ENCODE measurements around the gene PRKG1.
"Not testable (repeated sequence)": the region's sequence is repeated elsewhere in the genome, so short reads cannot be mapped to it uniquely, and the experiment has no call there.

The PRKG1 gene

GRCh38 chr10:51980752-51981151, 906.5 kb downstream of the PRKG1 start:
- DNase-seq: no peak

DNA sequence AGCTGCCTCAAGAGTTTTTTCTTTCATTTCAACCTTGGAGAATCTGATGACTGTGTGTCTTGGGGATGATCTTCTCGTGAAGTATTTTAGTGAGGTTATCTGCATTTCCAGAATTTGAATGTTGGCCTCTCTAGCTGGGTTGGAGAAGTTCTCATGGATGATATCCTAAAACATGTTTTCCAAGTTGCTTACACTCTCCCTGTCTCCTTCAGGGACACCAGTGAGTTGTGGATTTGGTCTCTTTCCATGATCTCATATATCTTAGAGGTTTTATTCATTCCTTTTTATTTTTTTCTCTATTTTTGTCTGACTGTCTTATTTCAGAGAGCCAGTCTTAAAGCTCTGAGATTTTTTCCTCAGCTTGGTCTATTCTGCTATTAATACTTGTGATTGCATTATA, 907.4 kb downstream of the PRKG1 start:
- no peak for DNase-seq

GRCh38 chr10:51983481-51983880, 909.2 kb downstream of the PRKG1 start:
- DNase-seq: no peak

DNA sequence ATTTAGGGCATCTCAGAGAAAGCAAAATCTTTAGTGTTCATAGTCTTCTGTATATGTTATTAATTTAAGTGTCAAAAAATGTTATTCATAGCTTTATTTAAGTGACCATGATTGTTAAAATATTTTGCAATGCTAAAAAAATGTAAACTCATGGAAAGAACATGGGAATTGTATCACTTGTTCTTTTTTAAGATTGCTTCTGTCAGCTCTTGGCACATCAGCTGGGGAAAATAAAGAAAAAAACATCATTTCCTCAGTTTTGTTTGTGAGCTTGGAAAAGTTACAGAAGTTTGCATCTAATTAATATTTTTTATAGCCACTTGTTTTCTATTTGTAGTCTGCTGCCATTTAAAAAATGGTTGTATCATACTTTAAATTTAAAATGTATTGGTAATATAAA, 911.0 kb downstream of the PRKG1 start:
- no peak for DNase-seq

- DNase-seq: no peak
Observed at GRCh38 chr10:51986516-51986915, 912.2 kb downstream of the PRKG1 start.

DNA sequence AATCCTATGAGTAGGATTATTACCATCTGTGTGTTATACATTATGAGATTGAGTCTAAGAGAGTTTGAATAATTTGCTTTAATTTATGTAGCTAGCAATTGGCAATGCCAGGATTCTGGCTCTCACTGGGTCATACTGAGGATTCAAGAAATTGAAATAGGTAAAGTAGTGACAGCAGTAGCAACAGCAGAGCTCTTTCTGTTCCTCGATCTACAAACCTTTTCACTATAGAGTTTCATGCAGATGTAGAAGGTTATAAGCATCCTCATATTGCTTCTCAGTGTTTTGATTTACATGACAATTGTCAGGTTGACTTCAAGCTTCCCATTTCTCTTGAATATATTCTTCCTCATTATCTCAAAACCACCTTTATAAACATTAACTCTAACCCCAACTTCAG, 919.2 kb downstream of the PRKG1 start:
- DNase-seq: no peak

DNA sequence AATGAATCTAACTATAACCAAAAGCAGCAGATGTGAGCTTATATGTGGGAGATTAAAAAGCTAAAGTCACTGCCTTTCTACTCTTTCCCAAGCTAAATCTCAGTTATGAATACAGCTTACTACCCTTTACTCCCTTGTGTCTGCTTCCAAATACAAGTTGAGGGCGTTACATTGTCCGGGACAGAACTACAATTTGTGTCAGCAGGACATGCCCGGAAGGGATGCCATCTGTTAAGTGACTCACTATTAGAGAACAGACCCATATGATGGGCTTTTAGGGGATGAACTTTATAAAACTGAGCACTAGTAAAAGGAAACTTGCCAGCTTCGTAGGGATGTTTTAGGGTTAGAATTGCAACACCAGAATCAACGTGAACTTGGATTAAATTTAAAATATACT, 924.8 kb downstream of the PRKG1 start:
- no peak for DNase-seq

- DNase-seq: peak; percentile 3
Observed at GRCh38 chr10:52004342-52004949, 930.2 kb downstream of the PRKG1 start.

- DNase-seq: no peak
Observed at GRCh38 chr10:52007091-52007490, 932.8 kb downstream of the PRKG1 start.

GRCh38 chr10:52011118-52011517, 936.8 kb downstream of the PRKG1 start:
- DNase-seq: no peak

- no peak for DNase-seq
Observed at GRCh38 chr10:52019077-52019555, 944.8 kb downstream of the PRKG1 start.

GRCh38 chr10:52019656-52020055, 945.4 kb downstream of the PRKG1 start:
- DNase-seq: no peak

DNA sequence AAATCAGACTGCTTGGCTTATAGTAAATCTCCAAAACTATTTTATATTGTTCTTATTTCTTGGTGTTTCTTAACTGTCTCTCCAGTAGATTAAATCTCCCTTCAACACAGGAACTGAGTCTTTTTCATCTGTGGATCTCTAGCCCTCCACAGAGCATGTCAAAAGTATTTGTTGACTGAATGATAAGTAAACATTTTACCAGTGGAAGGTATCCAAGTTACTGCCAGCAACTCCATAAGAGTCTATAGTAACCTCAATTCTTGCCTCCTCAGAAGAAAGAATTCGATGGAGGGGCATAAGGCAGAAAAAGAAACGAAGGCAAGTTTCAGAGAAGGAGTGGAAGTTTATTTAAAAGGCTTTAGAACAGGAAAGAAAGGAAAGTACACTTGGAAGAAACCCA, 945.9 kb downstream of the PRKG1 start:
- DNase-seq: no peak

- no peak for DNase-seq
Observed at GRCh38 chr10:52020702-52021101, 946.4 kb downstream of the PRKG1 start.

GRCh38 chr10:52027055-52027705, 952.9 kb downstream of the PRKG1 start:
- no peak for DNase-seq

DNA sequence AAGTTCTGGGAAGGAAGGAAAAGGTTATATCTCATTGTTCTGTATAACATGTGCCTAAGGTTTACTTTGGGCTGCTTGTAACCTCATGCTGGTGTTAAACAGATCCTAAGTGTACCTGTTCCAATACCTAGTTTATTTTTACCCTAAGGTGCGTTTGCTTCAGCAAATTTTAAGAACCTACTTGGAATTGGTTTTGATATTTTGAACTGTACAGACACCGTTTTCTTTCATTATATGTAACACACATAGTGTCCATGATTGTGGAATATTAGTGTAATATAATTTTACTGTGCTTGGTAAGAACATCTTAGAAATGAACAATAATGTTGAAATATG, 954.2 kb downstream of the PRKG1 start:
- DNase-seq: no peak

DNA sequence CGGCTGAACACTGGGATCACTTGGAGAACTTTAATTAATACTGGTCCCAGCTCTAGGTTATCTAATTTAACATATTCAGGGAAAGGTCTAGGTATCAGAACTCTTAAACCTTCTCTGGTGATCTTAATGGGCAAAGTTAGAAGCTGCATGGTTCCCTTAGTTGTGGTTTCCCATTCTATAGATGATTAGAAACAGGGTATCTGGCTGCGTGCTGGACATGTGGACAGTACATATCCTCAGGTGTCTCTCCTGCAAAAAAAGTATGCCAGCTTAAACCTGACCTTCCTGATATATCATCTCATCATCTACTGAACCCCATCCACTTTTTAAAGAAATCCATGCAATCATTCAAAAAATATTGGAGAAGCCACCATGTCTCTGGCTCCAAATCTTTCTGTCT, 955.3 kb downstream of the PRKG1 start:
- DNase-seq: no peak

DNA sequence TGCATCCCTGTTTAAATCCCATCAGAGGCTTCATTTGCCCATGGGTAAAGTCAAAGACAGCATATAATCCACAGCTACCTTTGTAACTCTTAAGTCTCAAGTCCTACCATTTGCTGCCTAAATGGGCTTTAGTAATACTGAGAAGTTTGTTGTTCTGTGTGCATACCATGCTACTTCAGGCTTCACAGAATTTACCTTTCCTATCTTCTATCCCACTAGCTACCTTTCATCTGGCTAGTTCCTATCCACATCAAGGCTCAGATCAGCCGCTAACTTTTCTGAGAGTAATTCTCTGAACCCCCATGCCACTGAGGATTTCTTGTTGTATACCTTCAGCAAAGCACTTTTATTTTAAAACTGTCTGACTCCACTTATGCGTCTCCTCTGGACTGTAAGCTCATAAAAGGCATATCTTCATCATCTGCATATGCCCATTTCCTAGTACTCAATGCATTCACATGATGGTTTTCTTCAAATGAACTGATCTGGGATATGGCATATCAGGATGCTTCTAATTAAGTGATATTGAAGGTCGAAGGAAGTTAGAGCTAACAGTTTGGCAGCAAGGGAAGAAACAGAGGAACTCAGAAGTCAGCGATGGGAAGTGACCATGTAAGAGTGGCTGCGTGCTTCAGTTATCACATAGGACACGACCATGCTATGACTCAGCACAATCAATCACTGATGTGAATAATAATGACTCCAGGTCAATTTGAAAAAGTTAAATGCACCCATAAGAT, 955.9 kb downstream of the PRKG1 start:
- no peak for DNase-seq

DNA sequence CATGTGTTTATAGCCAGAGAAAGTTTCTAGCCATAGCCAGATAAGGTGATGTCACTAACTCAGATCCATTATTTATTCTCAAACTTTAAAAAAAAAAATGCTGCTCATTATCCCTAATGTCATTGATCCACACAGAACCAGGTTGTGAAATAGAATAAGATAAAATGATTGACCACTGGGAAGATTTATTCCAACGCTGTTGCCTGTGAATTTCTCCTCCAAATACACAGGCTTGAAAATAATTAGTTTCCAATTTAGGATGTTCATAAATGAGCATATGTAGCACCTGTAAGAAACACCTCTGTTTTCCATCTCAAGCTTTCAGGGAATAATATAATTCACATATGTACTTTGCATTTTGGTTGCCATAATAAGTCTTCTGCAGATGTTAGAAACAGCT, 956.7 kb downstream of the PRKG1 start:
- DNase-seq: no peak

DNA sequence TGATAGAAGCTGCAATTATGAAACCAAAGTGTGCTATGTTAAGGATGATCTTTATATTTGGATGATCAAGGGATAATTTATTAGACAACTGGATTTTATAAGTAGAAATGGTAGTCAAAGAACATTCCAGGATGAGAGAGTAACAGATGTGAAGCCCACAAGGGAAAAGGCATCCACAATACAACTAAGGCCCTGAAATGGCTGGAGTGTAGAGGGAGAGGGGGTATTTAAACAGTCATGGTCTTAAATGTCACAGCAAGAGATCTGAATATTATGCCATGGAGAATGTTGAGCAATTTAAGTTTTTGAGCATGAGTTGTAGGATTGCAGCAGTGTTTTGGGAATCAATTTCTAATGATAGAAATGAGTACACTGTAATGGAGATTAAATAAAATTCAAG, 957.5 kb downstream of the PRKG1 start:
- DNase-seq: no peak

DNA sequence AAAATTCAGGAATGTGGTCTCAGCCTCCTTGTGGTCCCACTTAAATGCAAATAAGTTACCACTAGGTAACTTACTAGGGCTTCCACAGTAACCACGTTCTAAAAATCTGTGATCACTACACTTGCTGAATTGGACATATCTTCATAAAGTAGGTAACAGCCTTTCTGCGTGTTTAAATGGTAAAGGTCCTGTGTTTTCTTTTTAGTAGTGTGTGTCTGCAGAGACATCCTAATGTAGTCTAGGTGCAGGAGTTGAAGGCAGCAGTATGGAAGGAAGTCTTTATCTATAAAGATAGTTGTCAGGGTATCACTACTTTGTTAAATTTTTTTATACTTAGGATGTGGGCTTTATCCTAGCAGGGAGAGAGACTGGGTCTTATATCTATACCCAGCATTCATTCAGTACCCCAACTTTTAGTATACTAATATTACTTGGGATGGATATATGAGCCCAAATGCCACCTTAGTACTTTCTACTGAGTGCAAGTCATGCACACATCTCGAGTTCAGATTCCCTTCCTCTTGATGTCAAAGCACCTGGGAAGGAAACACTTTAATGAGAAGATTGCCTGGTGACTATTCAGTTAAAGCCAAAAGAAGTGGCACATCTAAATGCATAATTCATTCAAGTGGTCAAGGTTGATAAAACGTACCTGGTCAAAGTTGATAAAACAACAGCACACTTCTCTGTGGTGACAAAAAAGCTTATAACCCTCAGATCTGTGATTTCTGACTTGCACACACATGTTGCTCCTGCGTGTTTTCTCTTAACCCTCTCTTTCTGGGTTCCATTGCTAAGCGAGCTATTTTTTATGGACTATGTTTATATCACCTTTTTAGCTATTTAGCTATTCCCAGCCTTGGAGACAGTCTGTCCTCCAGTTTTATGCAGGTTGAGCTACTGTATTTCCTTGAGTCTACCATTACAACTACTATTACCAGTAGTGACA, 958.7 kb downstream of the PRKG1 start:
- no peak for DNase-seq

GRCh38 chr10:52039002-52039793, 964.9 kb downstream of the PRKG1 start:
- not testable (repeated sequence) for DNase-seq
